Subcutaneous abdominal adipose tissue (tissue), 5 donors: Measurements from ENCODE around the gene LMX1B.

Source experiments
- H3K27ac ChIP-seq: one replicate; pipeline ENCODE4 v1.7.0; 2013; ENCODE audit warnings: low read depth, mild to moderate bottlenecking, inconsistent platforms, low read length, moderate library complexity
- H3K27me3 ChIP-seq, 5 donors: one replicate each; pipeline ENCODE4 v1.7.0; 2013; ENCODE audit warnings: low read length in 5 of 5, inconsistent platforms in 1 of 5; ENCODE audit not compliant: control insufficient read depth in 5 of 5, insufficient read depth in 4 of 5
- H3K36me3 ChIP-seq, 5 donors: one replicate each; pipeline ENCODE4 v1.7.0; 2013; ENCODE audit warnings: low read length in 5 of 5; ENCODE audit not compliant: control insufficient read depth in 5 of 5, insufficient read depth in 5 of 5
- H3K4me1 ChIP-seq, 5 donors: one replicate each; pipeline ENCODE4 v1.7.0; 2013; ENCODE audit warnings: low read length in 5 of 5, mild to moderate bottlenecking in 3 of 5, moderate library complexity in 1 of 5; ENCODE audit not compliant: control insufficient read depth in 5 of 5, insufficient read depth in 5 of 5
- H3K4me3 ChIP-seq, 5 donors: one replicate each; pipeline ENCODE4 v1.7.0; 2013; ENCODE audit warnings: low read length in 5 of 5, low read depth in 1 of 5
- H3K9ac ChIP-seq, 5 donors: one replicate each; pipeline ENCODE4 v1.7.0; 2013; ENCODE audit warnings: low read length in 5 of 5, mild to moderate bottlenecking in 4 of 5, moderate library complexity in 3 of 5
- H3K9me3 ChIP-seq, 5 donors: one replicate each; pipeline ENCODE4 v1.7.0; 2013; ENCODE audit warnings: low read length in 5 of 5; ENCODE audit not compliant: control insufficient read depth in 5 of 5
- donor health status: healthy.
- donor health status: healthy.
- donor health status: healthy.
- donor health status: healthy.
- donor health status: healthy.

LMX1B gene

GRCh38 chr9:126617003-126617822 is 3.5 kb downstream of the LMX1B start:
- Histone ChIP-seq H3K36me3 (no peaks in the 10 kb centered on the region), H3K4me1 (peaks cover 0 to 25% (median 19%) of the 10 kb centered on the region in 5 donors), H3K9me3 (no peaks in the 10 kb centered on the region), H3K4me3 (no peak overlapping the region), H3K27ac (no peak overlapping the region), H3K27me3 (peaks cover 63 to 84% (median 65%) of the 10 kb centered on the region in 5 donors), H3K9ac (no peak overlapping the region)

DNA sequence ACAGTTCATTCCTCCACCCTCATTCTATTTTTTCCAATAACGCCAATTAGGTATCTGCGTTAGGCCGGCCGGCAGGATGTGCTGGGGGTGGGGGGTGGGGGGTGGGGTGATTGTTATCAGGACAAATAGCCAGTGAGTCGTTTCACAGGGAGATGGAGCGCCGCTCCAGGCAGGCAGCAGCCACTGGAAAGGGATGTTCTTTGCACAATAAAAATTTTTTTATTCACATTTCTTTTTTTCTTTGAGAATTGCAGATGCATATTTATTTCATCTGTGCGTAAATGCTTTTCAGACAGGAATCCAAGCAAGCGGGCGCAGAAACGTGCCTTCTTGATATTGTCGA is 4.1 kb downstream of the LMX1B start:
- Histone ChIP-seq H3K27me3 (peaks cover 60 to 85% (median 67%) of the 10 kb centered on the region in 5 donors), H3K36me3 (no peaks in the 10 kb centered on the region), H3K9me3 (no peaks in the 10 kb centered on the region), H3K4me3 (no peak overlapping the region), H3K4me1 (peaks cover 0 to 19% (median 15%) of the 10 kb centered on the region in 5 donors), H3K27ac (no peak overlapping the region), H3K9ac (no peak overlapping the region)

DNA sequence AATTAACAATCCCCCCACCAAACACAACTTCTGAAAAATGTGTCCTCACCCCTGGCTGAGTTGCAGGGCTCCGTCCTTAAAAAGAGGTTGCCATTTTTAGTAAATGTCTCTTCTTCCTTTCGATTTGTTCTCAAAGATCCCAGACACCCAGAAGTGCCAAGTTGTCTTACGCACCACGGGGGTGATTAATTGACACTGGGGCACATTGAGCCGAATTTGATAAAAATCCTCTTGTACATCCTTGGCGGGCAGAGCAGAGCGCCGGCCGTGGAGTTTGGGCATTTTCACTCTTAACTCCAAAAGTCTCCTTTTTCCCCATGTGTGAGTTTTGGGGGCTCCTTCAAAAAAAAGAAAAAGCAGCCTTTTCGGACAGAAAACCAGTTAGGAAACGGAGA is 4.5 kb downstream of the LMX1B start:
- Histone ChIP-seq H3K4me1 (peaks cover 0 to 15% (median 11%) of the 10 kb centered on the region in 5 donors), H3K9me3 (no peaks in the 10 kb centered on the region), H3K27me3 (peaks cover 60 to 85% (median 67%) of the 10 kb centered on the region in 5 donors), H3K9ac (no peak overlapping the region), H3K4me3 (no peak overlapping the region), H3K36me3 (no peaks in the 10 kb centered on the region), H3K27ac (no peak overlapping the region)

- Histone ChIP-seq H3K4me3 (no peak overlapping the region), H3K27ac (no peak overlapping the region), H3K9ac (no peak overlapping the region), H3K4me1 (peaks cover 0 to 13% (median 8%) of the 10 kb centered on the region in 5 donors), H3K36me3 (no peaks in the 10 kb centered on the region), H3K27me3 (peaks cover 66 to 88% (median 71%) of the 10 kb centered on the region in 5 donors), H3K9me3 (no peaks in the 10 kb centered on the region)
These were observed 5.0 kb downstream of the LMX1B start for GRCh38 chr9:126618585-126619360.

- Histone ChIP-seq H3K4me3 (no peak overlapping the region), H3K27me3 (peaks cover 66 to 93% (median 74%) of the 10 kb centered on the region in 5 donors), H3K9ac (no peak overlapping the region), H3K9me3 (no peaks in the 10 kb centered on the region), H3K36me3 (no peaks in the 10 kb centered on the region), H3K4me1 (peaks cover 0 to 10% (median 5%) of the 10 kb centered on the region in 5 donors), H3K27ac (no peak overlapping the region)
These were observed 5.8 kb downstream of the LMX1B start for GRCh38 chr9:126619361-126620135.

DNA sequence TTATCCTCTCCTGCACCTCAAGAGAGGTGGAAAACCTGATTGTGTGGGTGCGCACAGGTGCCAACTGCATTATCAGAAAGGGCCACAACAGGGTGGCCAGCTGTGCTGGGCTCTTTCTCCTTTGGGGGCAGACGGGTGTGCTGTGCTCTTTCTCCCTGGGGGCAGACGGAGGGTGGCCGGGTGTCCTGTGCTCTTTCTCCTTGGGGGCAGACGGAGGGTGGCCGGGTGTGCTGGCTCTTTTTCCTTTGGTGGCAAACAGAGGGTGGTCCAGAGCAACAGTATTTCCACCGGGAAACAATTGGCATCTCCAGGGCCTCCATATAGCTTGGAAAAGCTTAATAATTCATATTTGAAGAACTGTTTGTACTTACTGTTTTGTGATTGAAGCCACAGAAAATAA is 6.8 kb downstream of the LMX1B start:
- no peak overlapping the region for H3K27ac ChIP-seq
- H3K4me3 ChIP-seq, result no peak overlapping the region
- peaks cover 66 to 94% (median 77%) of the 10 kb centered on the region in 5 donors for H3K27me3 ChIP-seq
- no peak overlapping the region for H3K9ac ChIP-seq
- H3K36me3 ChIP-seq, result no peaks in the 10 kb centered on the region
- peaks cover 0 to 7% (median 4%) of the 10 kb centered on the region in 5 donors for H3K4me1 ChIP-seq
- H3K9me3 ChIP-seq, result no peaks in the 10 kb centered on the region

DNA sequence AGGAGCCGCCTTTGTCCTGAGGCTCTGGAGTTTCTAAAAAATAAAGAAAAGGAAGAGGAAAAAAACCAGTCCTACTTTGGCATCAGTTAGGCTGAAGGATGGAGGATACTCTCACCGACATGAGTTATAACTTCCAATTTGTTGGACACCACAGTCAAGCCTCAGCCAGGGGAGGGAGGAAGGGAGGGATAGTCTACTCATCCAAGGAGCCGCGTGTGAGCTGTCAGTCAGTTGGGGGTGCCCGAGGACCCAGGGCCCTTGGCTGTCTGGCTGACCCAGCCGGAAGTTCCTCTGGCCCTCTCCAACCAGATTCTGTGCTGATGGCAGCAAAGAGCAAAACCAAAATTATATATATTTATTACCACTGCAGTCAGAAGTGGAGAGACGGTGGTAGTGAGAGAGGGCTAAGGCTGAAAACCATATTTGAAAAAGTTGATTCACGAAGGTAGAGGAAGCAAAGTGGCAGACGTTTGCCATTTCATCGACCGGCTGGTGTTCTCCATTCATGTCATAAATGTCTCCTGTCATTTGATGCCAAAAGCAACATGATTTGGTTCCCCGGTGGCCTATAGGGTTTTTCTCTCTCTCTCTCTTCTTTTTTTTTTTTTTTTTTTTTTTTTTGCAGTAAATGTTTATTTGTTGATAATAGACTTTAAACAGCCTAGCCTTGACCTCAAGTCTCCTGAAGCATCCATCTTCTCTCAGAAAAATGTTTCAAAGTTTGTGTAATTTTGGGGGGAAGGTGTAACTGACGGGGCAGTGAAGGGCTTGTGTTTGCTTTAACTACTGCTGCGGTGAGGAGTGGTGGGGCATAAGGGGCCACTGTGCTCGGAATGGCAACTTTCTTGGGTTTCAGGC is 7.6 kb downstream of the LMX1B start:
- Histone ChIP-seq H3K36me3 (no peaks in the 10 kb centered on the region), H3K4me3 (no peak overlapping the region), H3K9me3 (no peaks in the 10 kb centered on the region), H3K9ac (no peak overlapping the region), H3K27me3 (peaks cover 64 to 94% (median 78%) of the 10 kb centered on the region in 5 donors), H3K4me1 (peaks cover 2 to 15% (median 12%) of the 10 kb centered on the region in 5 donors), H3K27ac (no peak overlapping the region)

- no peak overlapping the region for H3K27ac ChIP-seq
- no peak overlapping the region for H3K4me3 ChIP-seq
These were observed 8.4 kb downstream of the LMX1B start for GRCh38 chr9:126621919-126622735.

GRCh38 chr9:126623314-126623666 is 9.6 kb downstream of the LMX1B start:
- H3K4me3 ChIP-seq, result no peak overlapping the region

More at GRCh38 chr9:126621919-126622735, 8.4 kb downstream of the LMX1B start:
- Histone ChIP-seq H3K4me1 (peaks cover 2 to 17% (median 16%) of the 10 kb centered on the region in 5 donors), H3K9me3 (no peaks in the 10 kb centered on the region), H3K36me3 (no peaks in the 10 kb centered on the region), H3K9ac (no peak overlapping the region), H3K27me3 (peaks cover 65 to 95% (median 78%) of the 10 kb centered on the region in 5 donors)

More at GRCh38 chr9:126623314-126623666, 9.6 kb downstream of the LMX1B start:
- Histone ChIP-seq H3K27ac (no peak overlapping the region), H3K9ac (no peak overlapping the region), H3K27me3 (peaks cover 70 to 99% (median 85%) of the 10 kb centered on the region in 5 donors), H3K4me1 (peaks cover 2 to 17% (median 14%) of the 10 kb centered on the region in 5 donors), H3K9me3 (no peaks in the 10 kb centered on the region), H3K36me3 (no peaks in the 10 kb centered on the region)
